Mucosa of gallbladder (tissue), 1 donor: Measurements from ENCODE around the gene P2RY8. TPM values are rescaled to one million over a fixed set of nuclear protein-coding genes. Genes with fewer than 3 reads are reported as not detected.
"Not testable (repeated sequence)": the region's sequence is repeated elsewhere in the genome, so short reads cannot be mapped to it uniquely, and the experiment has no call there.

Experiments used
- DNase-seq: peaks from one replicate; pipeline ENCODE4 v3.0.0-alpha.2; 2020; ENCODE audit warnings: low spot score
- total RNA-seq: library from RNA; stranded (reverse); gene quantifications from one replicate; pipeline ENCODE4 v1.2.1, GENCODE V29; 2021
- donor health status: DM: no; HTN: no; CAD: no.

The P2RY8 gene
- 2.3 TPM for total RNA-seq

- DNase-seq: peak; percentile 76
Measured at GRCh38 chrX:1537031-1537715, at the start of gene P2RY8. P2RY8 (minus strand) TSS chrX:1537185; CDS start chrX:1466558, 70,627 bp downstream.

- DNase-seq: no peak
Measured at GRCh38 chrX:1584237-1585011, 47.4 kb upstream of the P2RY8 start.

DNA sequence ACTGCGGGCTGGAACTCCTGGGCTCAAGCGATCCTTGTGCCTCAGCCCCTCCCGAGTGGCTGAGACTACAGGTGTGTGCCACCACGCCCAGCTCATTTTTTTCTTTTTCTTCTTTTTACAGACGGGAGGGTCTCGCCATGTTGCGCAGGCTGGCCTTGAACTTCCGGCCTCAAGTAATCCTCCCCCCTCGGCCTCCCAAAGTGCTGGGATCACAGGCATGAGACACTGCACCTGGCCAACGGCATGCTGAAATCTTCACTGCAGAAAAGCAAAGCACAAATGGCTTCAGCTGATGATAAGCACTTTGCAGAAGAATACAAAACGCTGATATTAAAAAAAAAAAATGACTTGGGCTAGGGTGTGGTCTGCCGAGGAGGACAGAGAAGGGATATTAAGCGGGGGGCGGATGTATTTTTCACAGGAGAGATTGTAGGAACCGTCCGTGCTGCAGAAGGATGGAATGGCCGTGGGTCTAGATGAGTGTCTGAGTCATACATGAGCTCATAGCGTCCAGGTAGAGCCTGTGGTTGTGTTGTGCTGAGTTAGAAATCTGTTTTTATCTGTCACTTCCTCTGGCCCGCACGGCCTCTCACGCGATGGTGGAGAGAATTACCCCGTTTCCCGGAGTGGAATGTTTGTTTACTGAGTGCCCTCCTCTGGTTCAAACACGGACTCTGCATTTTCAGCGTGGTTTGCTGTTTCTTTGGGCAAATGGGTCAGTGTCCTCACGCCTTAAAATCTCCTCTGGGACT is 45.9 kb upstream of the P2RY8 start:
- DNase-seq: no peak

GRCh38 chrX:1581132-1581531 is 44.1 kb upstream of the P2RY8 start:
- peak; percentile 54 for DNase-seq

GRCh38 chrX:1578511-1579173 is 41.7 kb upstream of the P2RY8 start:
- no peak for DNase-seq

DNA sequence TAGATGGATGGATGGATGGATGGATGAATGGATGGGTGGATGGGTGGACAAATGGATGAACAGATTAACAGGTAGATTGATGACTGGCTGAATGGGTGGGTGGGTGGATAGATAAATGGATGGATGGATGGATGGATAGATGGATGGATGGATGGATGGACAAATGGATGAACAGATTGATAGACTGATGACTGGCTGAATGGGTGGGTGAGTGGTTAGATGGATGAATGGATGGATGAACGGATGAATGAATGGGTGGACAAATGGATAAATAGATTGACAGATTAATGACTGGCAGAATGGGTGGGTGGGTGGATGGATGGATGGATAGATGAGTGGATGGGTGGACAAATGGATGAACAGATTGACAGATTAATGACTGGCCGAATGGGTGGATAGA is 40.9 kb upstream of the P2RY8 start:
- no peak for DNase-seq

DNA sequence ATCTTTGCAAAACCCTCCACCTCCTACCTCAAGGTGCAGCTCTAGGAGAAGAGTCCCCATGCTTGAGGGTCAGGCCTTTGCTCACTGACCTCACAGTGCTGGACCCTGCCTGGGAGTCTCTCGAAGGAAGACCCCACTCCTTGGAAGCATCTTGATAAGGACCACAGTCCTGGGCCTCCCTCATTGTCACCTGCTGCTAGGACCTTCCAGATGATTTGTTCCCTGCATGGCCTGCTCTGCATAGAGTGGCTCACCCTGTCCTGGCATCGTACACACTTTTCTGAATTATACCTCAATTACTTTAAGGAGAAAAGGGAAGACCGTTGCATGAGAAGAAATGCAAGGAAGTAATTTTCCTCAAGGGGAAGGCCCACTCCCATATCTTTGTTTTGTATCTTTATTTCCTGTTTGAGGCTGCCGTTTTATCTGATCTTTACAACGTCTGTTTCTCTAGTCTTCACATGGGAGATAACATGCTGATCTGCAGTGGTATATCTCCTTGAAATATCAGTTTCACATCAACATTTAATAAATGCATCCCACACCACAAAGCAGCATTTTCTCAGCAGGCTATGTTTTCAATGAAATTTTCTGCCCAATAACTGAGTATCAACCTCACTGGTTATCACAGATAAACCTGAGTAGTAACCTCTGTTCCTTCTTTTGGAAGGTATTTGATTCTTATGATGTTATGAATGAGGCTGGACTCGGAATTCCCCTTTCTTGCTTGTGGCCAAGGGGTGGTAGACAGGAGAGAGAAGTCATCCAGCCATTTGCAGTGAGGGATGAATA is 39.4 kb upstream of the P2RY8 start:
- no peak for DNase-seq

GRCh38 chrX:1574181-1574580 is 37.2 kb upstream of the P2RY8 start:
- DNase-seq: not testable (repeated sequence)

DNA sequence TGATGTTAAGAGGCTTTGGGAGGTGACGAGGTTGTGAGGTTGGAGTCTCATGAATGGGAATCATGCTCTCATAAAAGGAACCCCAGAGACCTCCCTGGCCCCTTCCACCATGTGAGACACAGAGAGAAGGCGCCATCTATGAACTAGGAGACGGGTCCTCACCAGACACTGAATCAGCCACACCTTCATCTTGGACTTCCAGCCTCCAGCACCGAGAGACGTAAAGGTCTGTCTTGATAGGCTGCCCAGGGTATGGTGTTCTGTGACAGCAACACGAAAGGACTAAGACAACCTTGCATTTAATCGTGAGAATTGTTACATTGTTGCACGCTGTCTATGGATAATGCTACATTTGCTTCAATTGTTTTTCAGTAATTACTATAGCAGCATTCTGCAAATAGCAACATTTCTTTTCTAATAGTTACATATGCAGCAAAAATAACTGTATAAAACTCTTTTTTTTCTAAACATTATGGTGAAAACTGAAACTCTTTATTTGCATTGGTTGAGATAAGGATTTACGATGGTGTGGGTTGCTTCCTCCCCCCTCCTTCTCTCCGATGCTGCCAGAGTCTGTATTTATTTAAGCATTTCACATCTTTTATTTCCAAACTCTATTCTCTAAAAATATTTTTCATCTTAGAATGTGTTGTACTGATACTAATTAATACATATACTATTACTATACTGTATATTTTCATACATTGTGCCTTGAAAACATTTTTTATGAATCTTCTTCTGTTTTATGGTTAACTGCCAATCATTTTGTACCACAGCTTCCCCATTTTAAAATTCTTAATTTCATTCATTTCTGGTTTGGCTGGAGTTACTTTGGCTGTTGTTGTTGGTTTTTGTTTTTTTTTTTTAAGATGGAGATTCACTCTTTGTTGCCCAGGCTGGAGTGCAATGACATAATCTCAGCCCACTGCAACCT is 28.0 kb upstream of the P2RY8 start:
- DNase-seq: no peak

GRCh38 chrX:1564077-1564476 is 27.1 kb upstream of the P2RY8 start:
- not testable (repeated sequence) for DNase-seq

DNA sequence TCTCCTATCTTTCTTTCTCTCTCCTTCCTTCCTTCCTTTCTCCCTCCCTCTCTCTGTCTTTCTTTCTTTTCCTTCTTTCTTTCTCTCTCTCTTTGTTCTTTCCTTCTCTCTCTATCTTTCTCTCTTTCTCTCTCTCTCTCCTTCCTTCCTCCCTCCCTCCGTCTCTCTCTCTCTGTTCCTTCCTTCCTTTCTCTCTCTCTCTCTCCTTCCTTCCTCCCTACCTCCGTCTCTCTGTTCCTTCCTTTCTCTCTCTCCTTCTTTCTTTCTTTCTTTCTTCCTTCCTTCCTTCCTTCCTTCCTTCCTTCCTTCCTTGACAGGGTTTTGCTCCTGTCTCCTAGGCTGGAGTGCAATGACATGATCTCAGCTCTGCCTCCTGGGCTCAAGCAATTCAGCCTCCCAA is 24.2 kb upstream of the P2RY8 start:
- DNase-seq: no peak

DNA sequence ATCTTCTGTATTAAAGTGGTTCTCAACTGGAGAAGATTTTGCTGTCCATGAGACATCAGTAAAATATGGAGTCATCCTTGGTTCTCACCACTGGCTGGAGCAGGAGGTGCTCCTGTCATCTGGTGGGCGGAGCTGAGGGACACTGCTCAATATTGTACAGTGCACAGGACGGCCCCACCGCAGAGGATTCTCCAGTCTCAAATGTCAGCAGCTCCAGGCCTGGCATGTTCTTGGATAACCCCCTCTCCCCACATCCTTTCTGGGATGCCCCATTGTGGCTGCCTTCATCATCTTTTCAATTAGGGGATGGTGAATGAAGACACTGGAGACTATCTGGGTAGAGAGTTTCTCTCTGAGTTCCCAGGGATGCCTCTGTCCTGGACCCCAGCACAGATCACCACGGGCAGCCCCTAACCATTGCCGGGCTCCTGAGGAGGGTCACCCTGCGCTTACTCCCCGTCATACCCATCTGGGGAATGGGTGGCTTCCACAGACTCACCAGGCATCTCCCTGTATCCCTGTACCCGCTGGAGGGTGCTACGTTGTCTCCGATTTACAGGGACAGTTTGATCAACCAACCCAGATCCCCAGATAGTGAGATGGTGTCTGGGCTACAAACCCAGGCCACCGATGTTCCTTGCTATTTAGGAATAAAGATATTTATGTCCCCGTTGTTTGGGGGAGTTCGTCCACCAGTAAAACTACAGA is 21.9 kb upstream of the P2RY8 start:
- no peak for DNase-seq

DNA sequence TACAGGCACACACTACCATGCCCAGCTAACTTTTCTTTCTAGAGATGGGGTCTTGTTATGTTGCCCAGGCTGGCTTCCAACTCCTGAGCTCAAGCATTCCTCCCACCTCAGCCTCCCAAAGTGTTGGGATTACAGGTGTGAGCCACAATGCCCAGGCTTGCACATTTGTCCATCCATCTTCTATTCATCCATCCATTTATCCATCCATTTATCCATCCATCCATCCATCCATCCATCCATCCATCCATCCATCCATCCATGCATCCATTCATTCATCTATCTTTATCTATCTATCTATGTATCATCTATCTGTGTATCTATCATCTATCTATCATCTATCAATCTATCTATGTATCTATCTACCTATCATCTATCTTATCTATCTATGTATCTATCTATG is 20.5 kb upstream of the P2RY8 start:
- DNase-seq: not testable (repeated sequence)

GRCh38 chrX:1555370-1555769 is 18.4 kb upstream of the P2RY8 start:
- no peak for DNase-seq

- DNase-seq: no peak
Measured at GRCh38 chrX:1554469-1555210, 17.7 kb upstream of the P2RY8 start.

- no peak for DNase-seq
Measured at GRCh38 chrX:1551959-1552546, 15.1 kb upstream of the P2RY8 start.

GRCh38 chrX:1546691-1547251 is 9.8 kb upstream of the P2RY8 start:
- no peak for DNase-seq
